ENCODE data around the gene PPP1R12A. TPM values are rescaled to one million over a fixed set of nuclear protein-coding genes. Genes with fewer than 3 reads are reported as not detected.

Gene PPP1R12A
- total and polyA plus RNA-seq, 2 of the 4 experiments (the other 2 are of a cell fraction): 47.7 to 112 TPM

DNA sequence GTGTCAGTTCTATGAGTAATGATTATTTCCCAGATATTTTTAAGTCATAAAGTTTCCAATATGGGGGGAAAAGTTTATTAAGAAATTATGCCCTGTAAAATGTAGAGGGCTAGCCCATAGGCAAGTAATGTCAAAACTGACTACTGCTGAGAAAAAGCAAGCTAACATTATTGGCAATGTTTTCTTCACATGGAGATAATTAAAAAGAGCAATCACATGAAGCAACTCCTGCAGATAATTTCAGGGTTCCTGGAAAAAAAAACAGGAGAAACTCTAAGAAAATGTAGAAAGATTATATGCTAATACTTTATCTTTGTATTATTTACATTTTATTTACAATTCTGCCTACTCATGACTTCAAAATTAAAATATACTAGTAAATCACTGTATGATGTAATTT, 39.8 kb downstream of the PPP1R12A start:
- Histone ChIP-seq H3K27ac (ENCODE audit: insufficient read depth, low read length) (no peak overlapping the region), H3K18ac (ENCODE audit: low read depth, low read length) (no peak overlapping the region), H2BK120ac (ENCODE audit: low read depth, low read length) (no peak overlapping the region), H2BK20ac (ENCODE audit: low read depth, low read length) (no peak overlapping the region), H2BK15ac (ENCODE audit: low read depth, low read length) (no peak overlapping the region), H2AFZ (replicated peaks; ENCODE audit: low read length, poor library complexity) (no peak overlapping the region), H3K14ac (replicated peaks; ENCODE audit: low read depth, low read length) (no peak overlapping the region), H3K36me3 (ENCODE audit: control insufficient read depth, insufficient read depth, low read length) (no peaks in the 10 kb centered on the region), H3K4me2 (ENCODE audit: low read depth, low read length) (no peak overlapping the region), H4K5ac (ENCODE audit: low read depth, low read length) (no peak overlapping the region), H3K56ac (ENCODE audit: extremely low read depth, insufficient read depth, low read length) (no peak overlapping the region), H3K79me1 (ENCODE audit: low read depth in 1 of 2, low read length in 2 of 2) (peaks cover 13 to 56% of the 10 kb centered on the region in 2 experiments), H3K4me3 (ENCODE audit: insufficient read depth, low read depth, low read length) (no peak overlapping the region), H3K27me3 (ENCODE audit: control insufficient read depth, insufficient read depth, low read length) (no peaks in the 10 kb centered on the region), H3K4ac (ENCODE audit: low read depth, low read length) (no peak overlapping the region), H4K8ac (ENCODE audit: low read depth in 2 of 2, low read length in 2 of 2) (no peak overlapping the region), H2AK9ac (replicated peaks; ENCODE audit: low read depth, low read length, poor library complexity) (no peak overlapping the region), H4K20me1 (ENCODE audit: insufficient read depth, low read length) (peaks cover 45% of the 10 kb centered on the region), H4K91ac (ENCODE audit: insufficient read depth, low read depth, low read length) (no peak overlapping the region), H2AK5ac (ENCODE audit: low read depth, low read length) (no peak overlapping the region), H3K9me3 (ENCODE audit: control insufficient read depth, insufficient read depth, low read length) (no peaks in the 10 kb centered on the region), H2BK5ac (ENCODE audit: low read depth, low read length, poor library complexity, severe bottlenecking) (no peak overlapping the region), H3K23ac (ENCODE audit: low read depth, low read length) (no peak overlapping the region), H3K4me1 (ENCODE audit: control insufficient read depth, insufficient read depth, low read length) (no peaks in the 10 kb centered on the region; the same call in 1 of the 2 replicates), H3K9ac (ENCODE audit: low read depth, low read length) (no peak overlapping the region), H3K9me1 (ENCODE audit: insufficient read depth, low read length) (peaks cover 3% of the 10 kb centered on the region)
- CTCF ChIA-PET: no interaction called here
- TF ChIP-seq BHLHE40 (IDR thresholded peaks at IDR 0.05; ENCODE audit: low read depth, low read length) (no peak), RAD21 (IDR thresholded peaks at IDR 0.05; ENCODE audit: low read length) (no peak)
- in situ Hi-C loops (cut with MboI; ENCODE audit: low sequenced_read_pairs) (loop anchor here (10.0 kb wide), 1 partner anchor 290 kb away; no protein-coding TSS in a partner anchor), dilution Hi-C loops (cut with HindIII; ENCODE audit: low sequenced_read_pairs, unreplicated experiment) (no loop called here), intact Hi-C loops (cut with micrococcal nuclease) (no loop called here)
- POLR2A ChIA-PET (ENCODE audit: unreplicated experiment): no interaction called here
- ATAC-seq (ENCODE audit: low read depth) (no peak), DNase-seq (no peak)
- no TSS peak for BruUV-seq (replicated peaks)
